NCI-H345 (cell line): Measurements from ENCODE around the gene BOC.

ENCODE experiments used
- DNase-seq: peaks from one replicate; lab custom pipeline; 2025; lab: John Stamatoyannopoulos, UW

Gene BOC

GRCh38 chr3:113193719-113194118 lies 17.6 kb upstream of the BOC start:
- DNase-seq: no peak

DNA sequence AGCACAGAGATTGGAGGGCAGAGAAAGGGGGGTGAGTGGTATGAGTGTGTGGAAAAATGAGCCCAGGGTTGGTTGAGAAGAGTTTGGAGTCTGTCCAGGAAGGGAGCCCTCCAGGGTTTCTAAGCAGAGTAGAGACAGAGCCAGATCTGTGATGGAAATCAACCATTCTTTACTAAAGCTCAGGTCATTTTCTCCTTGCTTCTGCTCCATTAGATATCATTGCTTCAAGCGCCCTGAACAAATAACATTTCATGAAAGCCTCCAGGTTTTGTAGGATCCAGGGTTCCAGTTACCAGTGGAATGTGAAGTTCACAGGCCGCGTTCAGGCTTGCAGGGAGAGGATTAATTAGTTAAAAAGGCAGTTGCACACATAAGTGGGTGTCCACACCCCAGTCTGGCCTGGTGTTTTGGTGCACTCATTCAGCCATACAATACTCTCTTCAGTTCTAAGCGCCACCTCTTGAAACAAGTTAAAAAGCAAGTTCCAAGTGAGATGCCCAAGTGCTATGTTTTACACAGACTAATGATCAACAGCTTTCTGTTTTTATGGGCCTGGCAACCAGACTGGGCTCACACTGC lies 16.4 kb upstream of the BOC start:
- peak; percentile 9 for DNase-seq

DNA sequence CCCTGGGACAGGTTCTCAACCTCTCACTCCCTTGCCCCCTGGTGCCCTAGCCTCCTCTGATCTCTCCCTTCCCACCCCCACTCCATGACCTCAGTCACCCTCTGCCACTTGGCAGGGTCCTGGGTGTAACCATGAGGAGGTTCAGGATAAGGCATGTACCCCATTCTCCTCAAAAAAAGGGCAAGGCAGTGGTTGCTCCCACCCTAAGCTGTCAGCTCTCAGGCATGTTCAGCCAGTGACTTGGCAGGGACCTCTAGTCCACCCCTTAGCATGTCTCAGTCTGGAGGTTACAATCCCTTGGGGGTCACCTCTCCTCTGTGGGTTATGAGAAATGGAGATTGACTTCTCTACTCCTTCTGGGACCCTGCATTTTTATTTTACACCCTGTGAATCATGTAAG lies 11.0 kb upstream of the BOC start:
- no peak for DNase-seq

DNA sequence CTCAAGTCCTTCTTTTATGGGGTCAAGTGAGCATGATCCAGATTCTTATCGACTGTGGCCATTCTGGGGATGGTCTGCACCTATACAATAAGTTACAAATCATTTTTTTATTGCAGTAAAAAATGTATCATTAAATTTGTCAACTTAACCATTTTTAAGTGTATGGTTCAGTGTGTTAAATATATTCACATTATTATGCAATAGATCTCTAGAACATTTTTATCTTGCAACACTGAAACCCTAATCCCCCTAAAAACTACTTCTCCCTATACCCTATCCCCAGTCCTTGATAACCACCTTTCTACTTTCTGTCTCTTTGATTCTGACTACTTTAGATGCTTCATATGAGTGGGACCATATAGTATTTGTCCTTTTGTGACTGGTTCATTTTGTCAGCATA lies 10.4 kb upstream of the BOC start:
- DNase-seq: no peak

DNA sequence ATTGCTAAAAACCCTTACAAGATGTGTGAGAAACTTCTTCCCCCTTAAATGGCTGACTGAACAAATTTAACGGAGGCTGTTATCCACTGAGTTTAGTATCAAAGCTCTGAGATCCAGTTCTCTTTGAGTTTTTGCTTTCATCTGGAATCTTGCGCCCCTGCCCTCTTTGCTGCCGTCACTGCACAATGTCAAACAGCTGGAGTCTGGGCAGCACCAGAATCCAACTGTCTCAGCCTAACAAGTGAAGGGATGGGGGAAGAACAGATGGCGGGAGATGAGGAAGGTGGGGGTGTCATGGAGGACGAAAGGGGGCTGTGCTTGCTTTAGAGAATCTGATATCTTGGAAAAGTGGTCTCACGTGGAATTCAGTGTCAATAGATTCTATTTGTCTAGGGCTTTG lies 7.0 kb upstream of the BOC start:
- no peak for DNase-seq

DNA sequence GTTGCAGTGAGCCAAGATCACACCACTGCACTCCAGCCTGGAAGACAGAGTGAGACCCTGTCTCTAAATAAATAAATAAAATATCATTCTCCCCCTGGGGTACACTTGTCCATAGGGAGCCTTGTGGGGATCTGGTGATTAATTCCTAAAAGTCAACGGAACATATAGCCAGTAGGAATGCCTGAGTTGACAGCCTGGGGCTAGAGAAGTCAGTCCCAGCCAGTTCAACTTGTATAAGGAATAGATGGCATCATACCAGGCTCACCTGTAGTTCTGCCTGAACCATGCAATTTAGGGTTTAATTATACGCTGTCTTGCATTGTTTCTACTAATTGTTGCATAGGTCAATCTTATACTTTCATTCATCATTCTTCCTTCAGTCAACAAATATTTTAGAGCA lies 5.9 kb upstream of the BOC start:
- no peak for DNase-seq

- DNase-seq: no peak
Measured at GRCh38 chr3:113210604-113211329, 590 bp upstream of the BOC start.

DNA sequence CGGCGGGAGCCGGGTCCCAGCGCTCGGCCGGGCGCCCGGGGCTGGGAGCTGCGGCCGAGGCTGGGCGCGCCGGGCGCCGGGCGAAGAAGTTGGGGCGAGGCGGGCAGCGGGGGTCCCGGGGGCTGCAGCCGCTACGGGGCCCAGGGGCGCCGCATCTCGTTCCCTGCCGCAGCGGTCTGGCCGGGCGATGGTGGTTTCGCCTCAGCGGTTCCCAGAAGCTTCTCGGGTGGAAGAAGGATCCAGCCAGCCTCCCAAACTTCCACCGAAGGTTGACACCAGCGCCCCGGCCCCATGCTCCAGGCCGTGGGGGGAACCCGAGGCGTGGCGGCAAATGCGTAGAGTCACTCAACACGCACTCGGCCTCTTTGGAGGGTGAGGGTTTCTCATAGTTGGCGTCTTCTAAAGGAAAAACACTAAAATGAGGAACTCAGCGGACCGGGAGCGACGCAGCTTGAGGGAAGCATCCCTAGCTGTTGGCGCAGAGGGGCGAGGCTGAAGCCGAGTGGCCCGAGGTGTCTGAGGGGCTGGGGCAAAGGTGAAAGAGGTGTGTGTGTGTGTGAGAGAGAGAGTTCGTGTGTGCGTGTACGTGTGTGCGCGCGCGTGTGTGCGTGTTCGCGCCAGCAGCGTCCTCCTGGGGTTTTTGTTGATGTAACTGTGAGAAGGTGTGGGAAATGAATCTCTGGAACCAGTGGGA lies 940 bp downstream of the BOC start:
- peak; percentile 16 for DNase-seq

DNA sequence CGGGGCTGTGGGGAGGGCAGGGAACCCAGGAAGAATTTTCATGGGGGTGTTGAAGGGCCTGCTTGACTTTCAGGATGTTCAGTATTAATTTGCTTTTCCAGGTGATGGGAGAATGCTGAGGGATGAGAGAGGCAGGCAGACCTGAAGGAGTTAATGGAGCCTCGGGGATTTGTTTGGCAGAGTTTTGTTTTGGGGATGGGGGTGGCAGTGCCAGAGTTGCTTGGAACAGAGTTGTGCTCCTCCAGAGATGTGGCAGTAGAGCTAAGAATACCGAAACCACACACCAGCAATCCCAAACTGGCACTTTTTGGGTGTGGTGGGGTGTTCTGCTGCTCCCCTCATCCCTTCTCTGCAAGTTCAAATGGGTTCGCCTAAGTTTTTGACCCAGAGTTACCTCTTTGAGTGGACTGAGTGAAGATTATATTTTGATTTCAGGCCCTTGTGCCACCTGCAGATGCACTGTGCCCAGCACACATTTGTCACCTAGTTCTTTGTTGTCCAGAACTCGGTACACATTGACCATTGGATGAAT lies 1.6 kb downstream of the BOC start:
- DNase-seq: no peak

DNA sequence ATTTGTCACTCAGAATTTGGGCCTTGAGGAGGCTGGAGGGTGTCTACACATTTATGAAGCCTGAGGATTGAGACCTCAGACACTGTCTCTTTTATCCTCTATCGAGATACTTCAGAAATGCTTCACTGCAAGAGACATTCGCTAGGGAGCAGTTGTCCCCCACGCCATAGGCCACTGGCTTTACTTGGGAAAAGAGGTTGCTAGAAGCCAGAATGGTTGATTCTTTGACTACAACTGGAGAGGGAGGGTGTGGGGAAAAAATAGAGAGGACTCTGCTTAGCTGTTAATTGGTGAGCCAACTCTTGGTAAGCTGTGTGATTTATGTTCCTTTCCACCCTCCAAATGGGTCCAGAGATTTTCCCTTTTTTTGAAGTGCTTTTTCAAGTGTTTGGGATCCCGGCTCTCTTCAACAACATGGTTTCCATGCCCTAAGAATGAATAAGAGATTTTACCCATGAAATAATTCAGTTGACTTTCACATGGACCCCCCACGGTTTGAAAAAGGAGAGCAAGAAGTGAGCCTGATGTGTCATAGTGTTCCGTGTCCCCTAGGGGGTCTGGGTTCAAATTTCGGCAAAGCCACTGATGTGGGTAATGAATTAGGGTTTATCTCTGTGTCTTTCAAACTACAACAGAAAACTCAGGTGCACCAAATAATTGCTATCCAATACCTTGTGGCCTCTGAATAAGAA lies 2.7 kb downstream of the BOC start:
- DNase-seq: no peak

- DNase-seq: no peak
Measured at GRCh38 chr3:113214917-113215595, 3.7 kb downstream of the BOC start.

- no peak for DNase-seq
Measured at GRCh38 chr3:113216393-113216792, 5.0 kb downstream of the BOC start.

DNA sequence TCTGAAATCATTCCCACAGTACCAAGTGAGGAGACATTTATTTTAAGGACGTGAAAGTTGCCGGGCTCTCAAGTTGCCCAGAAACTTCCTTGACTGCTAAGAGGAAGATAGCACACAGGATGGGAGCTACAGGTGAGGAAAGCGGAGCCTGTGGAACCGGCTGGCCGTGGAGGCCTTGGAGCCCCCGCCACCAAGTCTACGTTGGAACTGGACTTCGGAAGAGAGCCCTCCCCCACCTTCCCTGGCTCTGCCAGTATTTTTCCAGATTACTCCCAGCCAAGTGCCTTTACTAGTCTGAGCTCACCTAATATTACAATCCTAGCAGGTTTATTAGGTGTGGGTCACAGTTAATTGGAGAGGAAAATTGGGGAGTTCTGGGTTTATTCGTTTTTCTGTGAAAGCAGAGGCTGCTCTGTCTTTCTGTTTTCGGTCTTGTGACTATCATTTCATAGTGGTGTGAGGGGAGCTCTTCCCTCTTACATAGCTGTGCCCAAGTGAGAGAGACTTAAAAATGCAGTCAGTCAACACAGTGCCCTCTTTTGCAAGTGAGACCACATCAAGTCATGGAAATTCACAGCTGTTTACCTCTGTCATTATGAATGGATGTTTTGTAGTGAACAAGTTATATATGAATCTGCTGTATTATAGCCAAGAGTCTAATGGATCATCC lies 6.8 kb downstream of the BOC start:
- DNase-seq: no peak

DNA sequence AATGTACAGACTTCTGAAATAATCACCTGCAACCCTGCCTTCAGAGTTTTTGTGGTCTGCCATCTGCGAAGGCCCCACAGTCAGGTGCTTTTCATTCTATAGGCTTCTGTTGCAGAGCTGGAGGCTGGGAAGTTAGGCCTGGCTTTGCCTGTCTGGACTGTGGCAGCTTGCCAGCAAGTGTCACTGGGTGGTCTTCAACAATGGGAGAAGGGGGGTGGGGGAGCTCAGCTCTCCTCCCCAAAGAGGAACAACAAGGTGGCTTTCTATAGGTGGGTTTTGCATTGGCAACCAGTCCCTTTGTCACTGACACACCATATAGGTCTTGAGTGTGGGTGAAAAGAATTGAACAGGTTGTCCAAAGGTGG lies 7.3 kb downstream of the BOC start:
- DNase-seq: peak; percentile 42

DNA sequence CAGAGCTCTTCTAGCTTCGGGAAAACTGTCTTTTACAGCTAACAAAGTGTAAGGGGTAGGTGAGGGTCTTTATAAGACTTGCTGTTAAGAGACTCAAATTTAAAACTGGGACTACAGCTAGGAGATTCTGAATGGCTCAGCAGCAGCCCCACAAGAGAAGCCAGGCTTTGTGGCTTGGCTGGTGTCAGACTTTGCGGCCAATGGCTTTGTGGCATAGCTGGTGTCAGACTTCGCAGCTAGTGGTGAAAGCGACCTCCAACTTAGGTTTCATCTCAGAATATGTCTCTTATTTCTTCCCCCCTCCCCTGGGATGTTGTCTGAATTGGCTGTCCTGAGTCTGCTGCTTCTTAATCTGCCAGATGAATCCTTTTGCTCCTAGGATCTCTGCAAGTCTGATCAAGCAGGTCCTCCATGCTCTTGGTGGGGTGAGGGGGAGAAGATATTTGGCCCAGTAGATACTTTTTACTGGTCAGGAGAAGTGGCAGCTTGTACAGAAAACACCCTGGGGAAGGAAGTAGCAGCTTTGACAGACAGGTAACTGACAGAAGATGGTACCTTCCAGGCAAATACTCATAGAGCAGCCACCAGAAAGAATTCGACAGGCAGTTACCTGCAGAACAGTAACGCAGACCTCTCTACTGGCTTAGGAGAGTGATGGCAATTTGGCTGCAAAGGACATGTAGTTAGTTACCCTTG lies 8.4 kb downstream of the BOC start:
- DNase-seq: no peak

GRCh38 chr3:113220721-113221120 lies 9.4 kb downstream of the BOC start:
- DNase-seq: no peak

GRCh38 chr3:113221721-113222257 lies 10.4 kb downstream of the BOC start:
- DNase-seq: no peak

DNA sequence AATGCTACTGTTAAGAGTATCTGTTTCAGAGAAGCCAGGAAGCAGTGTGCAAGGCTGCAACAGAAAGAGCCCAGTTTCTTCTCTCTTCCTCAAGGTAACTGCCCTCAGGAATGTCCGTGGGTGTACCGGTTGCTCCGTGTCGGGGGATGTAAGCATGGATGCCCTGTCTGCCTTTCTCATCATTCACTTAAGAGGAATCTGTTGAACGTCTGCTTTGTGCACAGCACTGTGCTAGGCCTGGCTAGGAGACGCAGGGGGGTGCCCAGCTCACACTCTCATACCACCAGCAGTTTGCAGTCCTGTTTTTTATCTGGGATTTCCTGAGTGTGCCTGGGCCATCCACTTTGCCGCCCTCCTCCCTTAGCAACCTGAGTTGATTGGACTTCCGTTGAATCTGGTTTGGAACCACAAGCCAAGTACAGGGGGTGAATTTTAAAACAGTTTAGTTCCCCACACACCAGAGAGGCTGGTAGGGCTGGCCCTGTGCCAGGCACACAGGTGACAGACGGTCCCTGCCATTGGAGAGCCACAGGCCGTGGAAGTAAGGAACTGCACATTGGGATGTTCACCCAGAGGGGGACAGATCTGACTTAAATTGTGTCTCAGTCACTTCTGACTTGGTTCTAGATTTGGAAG lies 11.2 kb downstream of the BOC start:
- DNase-seq: peak; percentile 67

DNA sequence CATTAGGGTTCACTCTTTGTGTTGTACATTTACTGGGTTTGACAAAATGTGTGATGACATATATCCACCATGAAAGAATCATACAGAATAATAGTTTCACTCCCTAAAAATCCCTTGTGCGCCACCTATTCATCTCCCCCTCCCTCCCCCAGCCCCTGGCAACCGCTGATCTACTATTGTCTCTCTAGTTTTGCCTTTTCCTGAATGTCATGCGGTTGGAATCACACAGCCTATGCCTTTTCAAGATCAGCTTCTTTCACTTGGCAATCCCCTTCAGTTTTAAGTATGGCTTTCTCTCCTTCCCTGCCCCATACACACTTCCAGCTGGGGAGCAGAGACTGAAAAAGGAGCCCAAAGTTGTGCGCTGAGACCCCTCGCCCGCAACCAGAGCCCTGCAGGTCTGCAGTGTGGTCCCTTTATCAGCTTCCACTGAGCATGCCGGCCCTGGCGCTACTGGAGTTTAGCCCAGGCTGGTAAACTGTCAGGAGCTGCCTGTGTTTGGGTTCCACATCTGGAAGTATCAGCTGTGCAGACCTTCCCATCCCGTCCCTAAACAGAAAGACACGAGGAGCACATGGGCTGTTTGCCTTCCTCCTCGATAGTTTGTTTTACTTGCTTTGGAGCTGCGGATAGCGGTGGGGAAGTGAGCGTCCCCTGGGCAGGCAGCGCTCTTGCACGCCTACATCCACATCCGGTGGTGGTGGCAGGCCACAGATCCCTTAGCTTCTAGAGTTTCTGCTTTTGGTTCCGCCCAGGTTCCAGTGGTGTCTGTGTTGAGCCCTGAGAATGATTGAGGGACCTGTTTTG lies 12.3 kb downstream of the BOC start:
- no peak for DNase-seq
